ENCODE measurements around the gene CRIP2.

GRCh38 chr14:105469456-105470349 is 4.9 kb upstream of the CRIP2 start:
- TF ChIP-seq, protein P1, sequence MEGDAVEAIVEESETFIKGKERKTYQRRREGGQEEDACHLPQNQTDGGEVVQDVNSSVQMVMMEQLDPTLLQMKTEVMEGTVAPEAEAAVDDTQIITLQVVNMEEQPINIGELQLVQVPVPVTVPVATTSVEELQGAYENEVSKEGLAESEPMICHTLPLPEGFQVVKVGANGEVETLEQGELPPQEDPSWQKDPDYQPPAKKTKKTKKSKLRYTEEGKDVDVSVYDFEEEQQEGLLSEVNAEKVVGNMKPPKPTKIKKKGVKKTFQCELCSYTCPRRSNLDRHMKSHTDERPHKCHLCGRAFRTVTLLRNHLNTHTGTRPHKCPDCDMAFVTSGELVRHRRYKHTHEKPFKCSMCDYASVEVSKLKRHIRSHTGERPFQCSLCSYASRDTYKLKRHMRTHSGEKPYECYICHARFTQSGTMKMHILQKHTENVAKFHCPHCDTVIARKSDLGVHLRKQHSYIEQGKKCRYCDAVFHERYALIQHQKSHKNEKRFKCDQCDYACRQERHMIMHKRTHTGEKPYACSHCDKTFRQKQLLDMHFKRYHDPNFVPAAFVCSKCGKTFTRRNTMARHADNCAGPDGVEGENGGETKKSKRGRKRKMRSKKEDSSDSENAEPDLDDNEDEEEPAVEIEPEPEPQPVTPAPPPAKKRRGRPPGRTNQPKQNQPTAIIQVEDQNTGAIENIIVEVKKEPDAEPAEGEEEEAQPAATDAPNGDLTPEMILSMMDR (optimal IDR thresholded peaks at IDR 0.05 in 1 of 3, IDR thresholded peaks at IDR 0.05 in 1 of 3, conservative IDR thresholded peaks at IDR 0.05 in 1 of 3; ENCODE audit: extremely low read depth in 1 of 3, insufficient read depth in 2 of 3, low read length in 3 of 3), result no peak
- no peak for TF ChIP-seq EZH2 (IDR thresholded peaks at IDR 0.05; ENCODE audit: low read length)

Data from keratinocyte (primary cell).